Ishikawa (cell line): ENCODE results near the gene SCN4A.

Experiments
- CEBPB ChIP-seq: IDR thresholded peaks from 2 replicates; pipeline ENCODE4 v1.6.1; 2012
- CREB1 ChIP-seq: IDR thresholded peaks from 2 replicates; pipeline ENCODE4 v1.6.1; 2012; ENCODE audit warnings: low read depth
- EGR1 ChIP-seq: IDR thresholded peaks from 2 replicates; pipeline ENCODE4 v1.6.1; 2012
- EP300 ChIP-seq: IDR thresholded peaks from 2 replicates; pipeline ENCODE4 v1.6.1; 2012; ENCODE audit warnings: borderline replicate concordance
- FOXM1 ChIP-seq: IDR thresholded peaks from 2 replicates; pipeline ENCODE4 v1.6.1; 2012; ENCODE audit warnings: low read depth, borderline replicate concordance
- MAX ChIP-seq: IDR thresholded peaks from 2 replicates; pipeline ENCODE4 v1.6.1; 2012
- NFIC ChIP-seq: IDR thresholded peaks from 2 replicates; pipeline ENCODE4 v1.6.1; 2012
- RAD21 ChIP-seq: IDR thresholded peaks from 2 replicates; pipeline ENCODE4 v1.6.1; 2012; ENCODE audit warnings: low read depth
- REST ChIP-seq: IDR thresholded peaks from 2 replicates; pipeline ENCODE4 v1.6.1; 2012; ENCODE audit warnings: low read depth, mild to moderate bottlenecking
- TCF12 ChIP-seq: IDR thresholded peaks from 2 replicates; pipeline ENCODE4 v1.6.1; 2012; ENCODE audit warnings: low read depth
- YY1 ChIP-seq: IDR thresholded peaks from 2 replicates; pipeline ENCODE4 v1.6.1; 2012; ENCODE audit warnings: low read depth

- TF ChIP-seq EP300 (no peak), REST (no peak), CREB1 (no peak), MAX (no peak), YY1 (no peak), TCF12 (no peak), NFIC (no peak), CEBPB (no peak), FOXM1 (no peak), EGR1 (no peak), RAD21 (no peak)
These were observed 29.2 kb upstream of the SCN4A start for GRCh38 chr17:64001763-64002529.
